T-helper 2 cell treated with Interferon-gamma antibody and Interleukin-4, amounts not matched to agents 100 ng/mL and 5 ng/mL, for 36 hours (primary cell): Measurements from ENCODE around the gene FAM131A. TPM values are rescaled to one million over a fixed set of nuclear protein-coding genes. Genes with fewer than 3 reads are reported as not detected.

Experiments
- intact Hi-C: fragments of 100-400 bp; cut with micrococcal nuclease; formaldehyde crosslinking; loops from one replicate; pipeline ENCODE4 v1.15.1; 2023
- total RNA-seq: library from RNA; stranded (reverse); gene quantifications from 2 replicates; pipeline ENCODE4 v1.2.3, GENCODE V29; 2022

Gene FAM131A, protein sequence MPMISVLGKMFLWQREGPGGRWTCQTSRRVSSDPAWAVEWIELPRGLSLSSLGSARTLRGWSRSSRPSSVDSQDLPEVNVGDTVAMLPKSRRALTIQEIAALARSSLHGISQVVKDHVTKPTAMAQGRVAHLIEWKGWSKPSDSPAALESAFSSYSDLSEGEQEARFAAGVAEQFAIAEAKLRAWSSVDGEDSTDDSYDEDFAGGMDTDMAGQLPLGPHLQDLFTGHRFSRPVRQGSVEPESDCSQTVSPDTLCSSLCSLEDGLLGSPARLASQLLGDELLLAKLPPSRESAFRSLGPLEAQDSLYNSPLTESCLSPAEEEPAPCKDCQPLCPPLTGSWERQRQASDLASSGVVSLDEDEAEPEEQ
- 3.8 and 5.3 TPM in 2 replicates for total RNA-seq

DNA sequence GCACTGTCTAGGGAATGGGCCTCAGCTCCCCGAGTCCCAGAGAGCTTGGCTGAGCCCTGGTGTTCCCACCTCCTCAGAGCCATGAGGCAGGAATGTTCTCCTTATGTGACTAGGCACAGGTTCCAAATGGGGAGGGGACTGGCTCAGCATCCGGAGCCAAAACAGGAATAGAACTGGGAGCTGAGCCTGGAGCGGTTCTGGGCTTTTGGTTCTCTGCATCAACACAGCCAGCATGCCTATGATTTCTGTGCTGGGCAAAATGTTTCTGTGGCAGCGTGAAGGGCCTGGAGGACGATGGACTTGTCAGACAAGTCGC, at the start of gene FAM131A:
TSS of gene FAM131A (plus strand) at position 202 of the 316 bp plus-strand sequence. CDS start at position 233, 31 bp downstream.
- intact Hi-C loops, result loop anchor here (2.0 kb wide), 1 partner anchor 17 kb away; no protein-coding TSS in a partner anchor

DNA sequence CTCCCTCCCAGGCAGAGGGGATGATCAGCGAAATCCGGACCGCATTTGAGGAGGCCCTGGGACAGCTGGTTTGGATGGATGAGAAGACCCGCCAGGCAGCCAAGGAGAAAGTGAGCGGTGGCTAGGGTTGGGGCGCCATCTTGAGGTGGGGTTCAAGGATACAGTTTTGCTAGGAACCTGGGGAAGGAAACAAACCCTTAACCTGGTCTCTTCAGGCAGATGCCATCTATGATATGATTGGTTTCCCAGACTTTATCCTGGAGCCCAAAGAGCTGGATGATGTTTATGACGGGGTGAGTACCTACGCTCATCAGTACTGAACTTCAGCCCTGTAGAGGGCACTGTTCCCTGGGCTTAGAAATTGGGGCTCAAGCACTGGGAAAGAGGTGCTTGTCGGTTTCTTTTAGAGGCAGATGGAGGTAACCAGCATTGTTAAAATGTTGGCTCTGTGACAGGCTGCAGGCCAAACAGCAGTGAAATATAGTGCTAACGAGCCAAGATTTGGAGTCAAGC, 47.9 kb upstream of the FAM131A start:
- intact Hi-C loops, result loop anchor here (1.0 to 2.0 kb wide), 2 partner anchors 63 to 394 kb away; no protein-coding TSS in a partner anchor

DNA sequence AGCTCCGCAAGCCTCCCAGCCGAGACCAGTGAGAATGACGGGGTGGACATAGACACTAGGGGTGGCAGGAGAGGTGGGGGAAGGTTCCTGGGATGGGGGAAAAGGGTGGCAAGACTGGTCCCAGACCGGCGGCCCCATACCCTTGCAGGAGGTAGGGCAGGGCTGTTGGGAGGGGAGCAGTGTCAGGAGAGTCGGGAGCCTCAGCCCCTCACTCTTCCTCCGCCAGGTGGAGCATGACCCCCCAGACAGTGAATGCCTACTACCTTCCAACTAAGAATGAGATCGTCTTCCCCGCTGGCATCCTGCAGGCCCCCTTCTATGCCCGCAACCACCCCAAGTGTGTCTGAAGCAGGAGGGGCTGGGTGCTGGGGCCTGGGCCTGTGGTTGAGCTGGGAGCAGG, 47.1 kb upstream of the FAM131A start:
- intact Hi-C loops, result no loop called here

DNA sequence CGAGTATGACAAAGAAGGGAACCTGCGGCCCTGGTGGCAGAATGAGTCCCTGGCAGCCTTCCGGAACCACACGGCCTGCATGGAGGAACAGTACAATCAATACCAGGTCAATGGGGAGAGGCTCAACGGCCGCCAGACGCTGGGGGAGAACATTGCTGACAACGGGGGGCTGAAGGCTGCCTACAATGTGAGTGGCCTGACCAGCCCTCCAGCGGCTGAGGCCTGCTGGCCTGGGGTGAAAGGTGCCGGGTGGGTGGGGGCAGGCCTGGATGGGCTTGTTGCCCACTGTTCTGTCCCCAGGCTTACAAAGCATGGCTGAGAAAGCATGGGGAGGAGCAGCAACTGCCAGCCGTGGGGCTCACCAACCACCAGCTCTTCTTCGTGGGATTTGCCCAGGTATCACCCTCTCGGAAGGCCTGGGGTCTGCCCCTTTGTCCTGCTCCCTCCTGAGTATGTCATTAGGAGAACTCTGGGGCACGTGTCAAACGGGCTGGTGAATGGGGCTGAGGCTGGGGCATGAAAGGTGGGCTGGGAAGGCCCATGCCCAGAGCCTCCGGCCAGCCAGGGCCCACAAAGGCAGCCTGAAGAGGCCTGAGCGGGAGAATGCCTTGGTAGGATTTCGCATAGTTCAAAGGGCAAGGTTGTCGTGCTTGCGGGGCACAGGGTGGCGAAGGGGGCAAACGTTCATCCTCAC, 46.2 kb upstream of the FAM131A start:
- intact Hi-C loops, result no loop called here

DNA sequence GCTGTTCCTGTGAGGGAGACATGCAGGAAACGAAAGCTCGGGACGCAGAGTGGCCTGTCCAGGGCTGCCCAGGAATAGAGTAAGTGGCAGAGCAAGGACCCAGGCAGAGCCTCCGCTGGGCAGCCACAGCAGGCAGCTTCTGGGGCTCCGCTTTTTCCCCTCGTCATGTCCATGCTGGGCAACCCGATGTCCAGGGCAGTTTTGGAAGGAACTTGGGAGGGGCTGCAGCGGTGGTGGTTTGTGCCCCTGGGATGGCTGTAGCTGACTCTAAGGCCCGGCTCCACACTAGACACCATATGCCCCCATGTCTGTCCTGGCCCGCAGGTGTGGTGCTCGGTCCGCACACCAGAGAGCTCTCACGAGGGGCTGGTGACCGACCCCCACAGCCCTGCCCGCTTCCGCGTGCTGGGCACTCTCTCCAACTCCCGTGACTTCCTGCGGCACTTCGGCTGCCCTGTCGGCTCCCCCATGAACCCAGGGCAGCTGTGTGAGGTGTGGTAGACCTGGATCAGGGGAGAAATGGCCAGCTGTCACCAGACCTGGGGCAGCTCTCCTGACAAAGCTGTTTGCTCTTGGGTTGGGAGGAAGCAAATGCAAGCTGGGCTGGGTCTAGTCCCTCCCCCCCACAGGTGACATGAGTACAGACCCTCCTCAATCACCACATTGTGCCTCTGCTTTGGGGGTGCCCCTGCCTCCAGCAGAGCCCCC, 45.5 kb upstream of the FAM131A start:
- intact Hi-C loops, result no loop called here

DNA sequence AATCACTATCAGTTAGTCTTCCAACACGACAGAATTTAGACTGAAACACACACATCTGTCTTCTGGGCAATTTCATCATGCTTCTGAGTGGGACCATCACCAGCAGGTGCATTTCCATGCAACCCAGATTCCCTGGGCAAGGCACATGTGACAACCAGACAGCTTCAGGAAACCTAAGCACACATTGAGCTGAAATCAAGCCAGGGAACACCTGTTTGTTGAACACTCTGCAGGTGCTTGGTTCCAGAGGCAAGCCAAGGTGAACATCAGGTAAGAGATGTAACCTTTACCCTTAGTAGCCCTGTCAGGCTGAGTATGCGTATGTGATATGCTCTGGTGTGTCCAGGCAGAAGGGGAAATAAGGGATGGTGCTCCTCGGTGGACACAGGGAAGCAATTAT, 41.6 kb upstream of the FAM131A start:
- intact Hi-C loops, result no loop called here

DNA sequence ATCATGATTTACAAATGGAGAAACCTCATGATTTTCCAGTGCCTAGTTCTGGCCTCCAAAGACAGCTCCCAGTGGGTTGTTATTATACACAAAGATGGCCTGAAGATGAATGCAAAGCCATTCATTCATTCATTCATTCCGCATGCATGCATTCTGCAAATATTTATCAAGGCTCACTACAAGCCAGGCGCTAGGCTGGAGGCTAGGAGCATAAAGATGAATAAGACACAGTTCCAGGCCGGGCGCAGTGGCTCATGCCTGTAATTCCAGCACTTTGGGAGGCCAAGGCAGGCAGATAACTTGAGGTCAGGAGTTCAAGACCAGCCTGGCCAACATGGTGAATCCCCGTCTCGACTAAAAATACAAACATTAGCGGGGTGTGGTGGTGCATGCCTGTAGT, 40.8 kb upstream of the FAM131A start:
- intact Hi-C loops, result no loop called here

DNA sequence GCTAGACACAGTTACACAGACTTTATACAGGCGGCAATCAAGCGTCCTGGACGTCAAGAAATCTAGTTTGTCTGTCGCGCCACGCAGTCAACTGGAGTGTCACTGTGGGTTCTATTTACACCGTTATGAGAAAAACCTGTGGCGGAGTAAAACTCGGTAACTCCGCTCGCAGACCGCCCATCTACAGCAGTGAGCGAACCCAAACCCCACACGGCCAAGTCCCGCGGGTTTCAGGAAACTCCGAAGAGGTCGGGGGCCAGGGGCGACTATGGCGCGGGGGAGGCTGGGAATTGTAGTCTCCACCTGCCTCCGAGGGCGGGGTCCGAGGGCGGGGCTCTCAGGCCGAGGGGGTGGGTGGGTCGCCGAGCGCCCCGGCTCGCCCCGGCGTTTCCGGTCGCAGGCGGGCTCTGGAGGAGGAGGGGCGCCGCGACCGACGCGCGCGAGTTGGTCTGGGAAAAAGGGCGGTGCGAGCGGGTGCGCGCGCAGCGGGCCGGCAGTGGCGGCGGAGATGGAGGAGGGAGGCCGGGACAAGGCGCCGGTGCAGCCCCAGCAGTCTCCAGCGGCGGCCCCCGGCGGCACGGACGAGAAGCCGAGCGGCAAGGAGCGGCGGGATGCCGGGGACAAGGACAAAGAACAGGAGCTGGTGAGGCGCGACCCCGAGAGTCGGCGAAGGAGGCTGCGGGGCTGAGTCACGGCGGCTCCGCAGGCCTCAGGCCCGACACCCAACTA, 38.5 kb upstream of the FAM131A start, which contains the start of gene PSMD2:
TSS of gene PSMD2 (plus strand) at position 483 of the 729 bp plus-strand sequence. CDS start at position 509, 26 bp downstream.
- intact Hi-C loops, result loop anchor here (1.0 to 2.0 kb wide), 9 partner anchors 15 to 282 kb away; partner anchors contain the start of genes ABCC5, ABCF3, AP2M1 and CAMK2N2

DNA sequence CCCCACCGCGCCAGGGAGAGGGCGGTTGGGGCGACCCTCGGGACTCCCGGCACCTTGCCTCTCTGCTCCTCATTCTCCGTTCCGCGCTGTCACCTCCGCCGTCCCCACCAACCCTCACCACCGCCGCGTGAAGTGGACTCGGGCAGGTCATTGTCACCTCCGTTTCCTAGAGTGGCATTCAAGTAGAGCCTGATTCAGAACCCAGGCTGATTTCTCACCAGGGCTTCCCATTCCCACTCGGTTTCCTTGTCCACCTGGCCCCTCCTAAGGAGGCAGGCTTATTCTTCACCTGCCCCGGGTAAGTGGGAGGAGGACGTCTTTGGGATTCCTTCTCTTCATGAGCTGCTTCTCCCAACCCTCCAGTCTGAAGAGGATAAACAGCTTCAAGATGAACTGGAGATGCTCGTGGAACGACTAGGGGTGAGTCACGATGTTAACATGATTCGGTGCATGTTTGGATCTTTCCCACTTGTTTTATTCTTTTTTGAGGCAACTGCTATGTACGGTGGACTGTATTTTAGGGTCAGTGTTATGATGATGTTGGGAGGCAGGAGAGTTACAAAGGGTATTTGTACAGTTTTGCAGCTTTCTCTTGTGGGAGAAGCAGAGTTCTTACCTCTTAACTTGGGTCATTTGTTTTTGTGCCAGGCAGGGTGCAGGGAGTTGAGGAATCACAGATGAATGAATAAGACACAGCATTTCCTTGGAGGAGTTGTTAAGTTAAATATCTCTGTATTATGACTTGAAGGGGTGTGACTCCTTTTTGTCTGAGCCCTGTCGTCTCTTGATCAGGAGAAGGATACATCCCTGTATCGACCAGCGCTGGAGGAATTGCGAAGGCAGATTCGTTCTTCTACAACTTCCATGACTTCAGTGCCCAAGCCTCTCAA, 37.7 kb upstream of the FAM131A start:
- intact Hi-C loops, result loop anchor here (1.0 to 2.0 kb wide), 9 partner anchors 15 to 282 kb away; partner anchors contain the start of genes ABCC5, ABCF3, AP2M1 and CAMK2N2

DNA sequence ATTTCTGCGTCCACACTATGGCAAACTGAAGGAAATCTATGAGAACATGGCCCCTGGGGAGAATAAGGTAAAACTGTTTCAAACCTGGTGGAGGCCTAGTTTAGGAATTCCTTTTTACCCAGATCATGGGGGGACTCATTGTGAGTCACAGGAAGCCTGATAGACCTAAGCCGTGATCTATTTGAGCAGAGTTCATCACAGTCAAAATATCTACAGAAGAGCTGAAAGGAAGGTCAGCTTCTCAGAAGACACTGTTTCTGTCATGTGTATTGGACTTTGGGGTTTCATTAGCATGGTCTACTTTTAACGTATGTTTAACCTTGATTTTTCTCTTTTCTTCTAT, 37.1 kb upstream of the FAM131A start:
- intact Hi-C loops, result no loop called here

DNA sequence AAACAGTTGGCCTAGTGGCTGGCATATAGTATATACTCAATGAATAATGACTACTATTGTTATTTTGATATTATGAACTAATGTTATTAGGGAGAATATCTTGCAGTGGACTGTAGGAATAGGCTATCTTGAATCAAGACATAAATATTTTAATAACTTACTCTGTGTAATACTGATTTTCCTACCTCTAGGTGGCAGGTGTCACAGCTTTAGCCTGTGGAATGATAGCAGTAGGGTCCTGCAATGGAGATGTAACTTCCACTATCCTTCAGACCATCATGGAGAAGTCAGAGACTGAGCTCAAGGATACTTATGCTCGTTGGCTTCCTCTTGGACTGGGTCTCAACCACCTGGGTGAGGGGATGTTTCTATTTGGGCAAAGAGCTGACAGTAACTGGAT, 31.8 kb upstream of the FAM131A start:
- intact Hi-C loops, result no loop called here

DNA sequence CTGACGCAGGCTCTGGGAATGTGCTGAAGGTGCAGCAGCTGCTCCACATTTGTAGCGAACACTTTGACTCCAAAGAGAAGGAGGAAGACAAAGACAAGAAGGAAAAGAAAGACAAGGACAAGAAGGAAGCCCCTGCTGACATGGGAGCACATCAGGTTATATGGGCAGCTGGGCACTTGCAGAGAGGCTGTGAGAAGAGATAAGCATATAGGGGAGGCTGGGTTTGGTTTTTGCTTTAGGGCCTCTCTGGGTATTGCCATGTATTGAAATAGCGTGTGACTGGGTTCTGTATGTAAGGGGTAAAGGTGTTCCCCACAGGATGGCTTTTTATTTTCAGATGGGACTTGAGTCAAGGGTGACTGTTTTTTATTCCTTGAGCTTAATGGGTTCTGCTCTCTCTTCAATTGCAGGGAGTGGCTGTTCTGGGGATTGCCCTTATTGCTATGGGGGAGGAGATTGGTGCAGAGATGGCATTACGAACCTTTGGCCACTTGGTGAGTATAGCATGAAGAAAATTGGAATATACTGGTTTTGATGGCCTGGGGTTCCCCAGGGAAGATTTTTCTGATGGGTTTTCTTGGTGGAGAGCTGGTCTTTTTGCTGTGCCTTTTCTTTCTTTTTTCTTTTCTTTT, 30.9 kb upstream of the FAM131A start:
- intact Hi-C loops, result no loop called here

DNA sequence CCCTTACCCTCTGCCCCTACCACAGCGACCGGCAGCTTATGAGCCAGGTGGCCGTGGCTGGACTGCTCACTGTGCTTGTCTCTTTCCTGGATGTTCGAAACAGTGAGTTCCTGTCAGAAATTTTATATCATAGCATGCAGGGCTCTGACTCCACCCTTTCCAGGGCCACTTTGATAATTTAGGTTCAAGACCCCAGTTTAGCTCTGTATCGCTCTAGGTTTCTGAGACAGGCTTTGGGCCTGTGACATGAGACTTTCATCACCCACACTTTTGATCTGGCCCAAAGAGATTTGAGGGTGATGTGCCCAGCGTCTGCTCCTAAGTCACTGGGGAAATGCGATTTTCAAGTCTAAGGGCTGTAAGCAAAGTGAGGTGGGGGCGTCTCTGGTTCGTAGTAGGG, 29.5 kb upstream of the FAM131A start:
- intact Hi-C loops, result no loop called here

DNA sequence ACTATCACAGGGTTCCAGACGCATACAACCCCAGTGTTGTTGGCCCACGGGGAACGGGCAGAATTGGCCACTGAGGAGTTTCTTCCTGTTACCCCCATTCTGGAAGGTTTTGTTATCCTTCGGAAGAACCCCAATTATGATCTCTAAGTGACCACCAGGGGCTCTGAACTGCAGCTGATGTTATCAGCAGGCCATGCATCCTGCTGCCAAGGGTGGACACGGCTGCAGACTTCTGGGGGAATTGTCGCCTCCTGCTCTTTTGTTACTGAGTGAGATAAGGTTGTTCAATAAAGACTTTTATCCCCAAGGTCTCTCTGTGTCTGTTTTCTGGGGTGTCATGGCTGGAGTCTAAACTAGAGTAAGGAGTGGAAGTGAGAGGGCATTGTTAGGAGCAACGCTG, 28.7 kb upstream of the FAM131A start:
- intact Hi-C loops, result no loop called here

DNA sequence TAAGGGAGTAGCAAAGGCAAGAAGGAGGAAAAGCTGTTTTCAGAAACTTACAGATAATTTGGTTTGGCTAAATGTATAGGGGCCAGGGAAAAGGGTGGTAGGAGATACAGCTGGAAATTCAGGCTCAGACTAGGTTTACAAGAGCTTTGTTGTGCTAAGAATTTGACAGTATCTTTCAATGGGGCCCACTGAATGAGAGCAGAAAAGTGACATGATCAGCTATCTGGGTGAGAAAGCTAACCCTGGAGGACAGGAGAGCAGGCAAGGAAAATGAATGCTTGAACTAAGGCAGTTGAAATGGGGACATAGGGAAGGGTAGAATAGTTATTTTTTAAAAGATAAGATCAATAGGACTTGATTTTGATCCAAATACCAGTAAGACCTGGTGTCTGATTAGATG, 25.8 kb upstream of the FAM131A start:
- intact Hi-C loops, result no loop called here

DNA sequence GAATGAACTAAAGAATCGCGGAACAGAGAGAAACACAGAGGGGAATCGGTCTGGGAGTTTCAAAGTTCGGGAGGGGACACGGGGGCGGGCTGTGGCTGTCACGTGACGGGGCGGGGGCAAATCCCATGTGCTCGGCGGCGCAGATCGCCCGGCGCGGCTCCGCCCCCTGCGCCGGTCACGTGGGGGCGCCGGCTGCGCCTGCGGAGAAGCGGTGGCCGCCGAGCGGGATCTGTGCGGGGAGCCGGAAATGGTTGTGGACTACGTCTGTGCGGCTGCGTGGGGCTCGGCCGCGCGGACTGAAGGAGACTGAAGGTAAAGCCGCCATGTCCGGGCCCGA, 23.1 kb upstream of the FAM131A start, which contains the start of gene EIF4G1:
TSS of gene EIF4G1 (plus strand) at position 244 of the 337 bp plus-strand sequence. CDS start 1,191 bp downstream, outside the sequence.
- intact Hi-C loops, result loop anchor here (1.0 to 2.0 kb wide), 6 partner anchors 15 to 140 kb away; partner anchors contain the start of genes ABCF3, AP2M1, CLCN2 and EEF1AKMT4

DNA sequence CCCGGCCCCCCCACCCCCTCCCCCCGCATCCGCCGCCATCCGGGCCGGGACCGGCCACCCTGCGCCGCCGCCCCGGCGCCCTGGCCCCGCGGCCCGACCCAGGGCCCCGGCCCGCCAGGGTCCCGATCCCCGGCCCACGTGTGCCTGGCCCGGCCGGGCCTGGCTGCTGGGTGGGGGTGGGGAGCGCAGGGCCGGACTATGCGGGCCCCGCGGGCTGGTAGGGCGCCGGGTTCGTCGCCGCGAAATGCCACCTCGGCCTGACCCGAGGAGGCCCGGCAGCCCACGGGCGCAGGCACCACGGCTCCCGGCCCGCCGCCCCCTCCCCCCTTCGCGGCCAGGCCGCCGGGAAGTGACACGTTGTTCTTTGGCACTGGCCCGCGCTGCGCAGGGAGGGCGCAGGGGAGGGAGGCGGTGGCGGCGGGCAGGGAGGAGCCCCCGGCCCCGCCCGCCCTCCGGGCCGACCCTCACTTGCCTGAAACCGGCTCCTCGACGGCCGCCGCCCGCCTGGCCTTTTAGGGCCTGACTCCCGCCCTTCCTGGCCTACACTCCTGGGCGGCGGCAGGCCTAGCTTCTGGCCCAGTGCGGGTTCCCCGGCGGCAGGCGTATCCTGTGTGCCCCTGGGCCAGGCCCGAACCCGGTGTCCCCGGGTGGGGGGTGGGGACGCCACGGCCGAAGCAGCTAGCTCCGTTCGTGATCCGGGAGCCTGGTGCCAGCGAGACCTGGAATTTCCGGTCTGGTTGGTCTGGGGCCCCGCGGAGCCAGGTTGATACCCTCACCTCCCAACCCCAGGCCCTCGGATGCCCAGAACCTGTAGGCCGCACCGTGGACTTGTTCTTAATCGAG, 22.5 kb upstream of the FAM131A start:
- intact Hi-C loops, result loop anchor here (1.0 to 2.0 kb wide), 6 partner anchors 16 to 141 kb away; partner anchors contain the start of genes ABCF3, AP2M1, CLCN2 and EEF1AKMT4

DNA sequence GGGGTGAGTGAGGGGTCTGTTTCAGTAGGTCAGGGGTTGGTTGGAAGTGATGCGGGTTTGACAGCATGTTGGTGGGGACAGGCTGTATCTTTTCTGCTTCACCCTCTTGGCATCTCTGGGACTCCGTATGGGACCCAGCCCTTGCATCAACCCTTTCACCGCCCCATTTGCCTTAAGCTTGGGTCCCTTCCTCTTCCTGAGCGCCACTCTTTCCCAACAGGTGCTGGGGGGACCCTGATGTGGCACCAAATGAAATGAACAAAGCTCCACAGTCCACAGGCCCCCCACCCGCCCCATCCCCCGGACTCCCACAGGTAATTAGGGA, 21.9 kb upstream of the FAM131A start:
- intact Hi-C loops, result loop anchor here (2.0 kb wide), 1 partner anchor 129 kb away; the partner anchor contains the start of gene ABCF3
